GM19455 (cell line): ENCODE results near the gene CD44.
"Not testable (repeated sequence)": the region's sequence is repeated elsewhere in the genome, so short reads cannot be mapped to it uniquely, and the experiment has no call there.

Source experiments
- ATAC-seq: cut with Tn5 transposase; IDR thresholded peaks from one replicate; pipeline ENCODE4 v1.9.1; 2021; ENCODE audit not compliant: unreplicated experiment

The CD44 gene

DNA sequence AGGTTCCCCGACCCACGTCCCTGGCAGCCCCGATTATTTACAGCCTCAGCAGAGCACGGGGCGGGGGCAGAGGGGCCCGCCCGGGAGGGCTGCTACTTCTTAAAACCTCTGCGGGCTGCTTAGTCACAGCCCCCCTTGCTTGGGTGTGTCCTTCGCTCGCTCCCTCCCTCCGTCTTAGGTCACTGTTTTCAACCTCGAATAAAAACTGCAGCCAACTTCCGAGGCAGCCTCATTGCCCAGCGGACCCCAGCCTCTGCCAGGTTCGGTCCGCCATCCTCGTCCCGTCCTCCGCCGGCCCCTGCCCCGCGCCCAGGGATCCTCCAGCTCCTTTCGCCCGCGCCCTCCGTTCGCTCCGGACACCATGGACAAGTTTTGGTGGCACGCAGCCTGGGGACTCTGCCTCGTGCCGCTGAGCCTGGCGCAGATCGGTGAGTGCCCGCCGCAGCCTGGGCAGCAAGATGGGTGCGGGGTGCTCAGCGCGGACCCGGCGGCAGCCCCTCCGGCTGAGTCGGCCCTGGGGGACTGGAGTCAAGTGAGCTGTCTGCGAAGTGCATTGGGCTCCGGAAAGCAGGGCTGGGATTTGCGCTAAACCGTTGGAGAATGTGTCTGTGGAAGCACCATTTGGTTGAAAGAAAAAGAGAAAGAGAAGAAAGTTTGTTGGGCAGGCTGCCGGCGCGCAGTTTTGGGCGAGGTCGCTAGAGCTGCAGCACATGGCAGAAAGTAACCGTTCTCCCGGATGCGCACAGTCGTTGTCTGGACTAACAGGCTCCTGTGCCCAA is at the start of gene CD44:
TSS of gene CD44 (plus strand) at position 229 of the 779 bp plus-strand sequence. CDS start at position 362, 133 bp downstream.
- ATAC-seq: peak; percentile 37

DNA sequence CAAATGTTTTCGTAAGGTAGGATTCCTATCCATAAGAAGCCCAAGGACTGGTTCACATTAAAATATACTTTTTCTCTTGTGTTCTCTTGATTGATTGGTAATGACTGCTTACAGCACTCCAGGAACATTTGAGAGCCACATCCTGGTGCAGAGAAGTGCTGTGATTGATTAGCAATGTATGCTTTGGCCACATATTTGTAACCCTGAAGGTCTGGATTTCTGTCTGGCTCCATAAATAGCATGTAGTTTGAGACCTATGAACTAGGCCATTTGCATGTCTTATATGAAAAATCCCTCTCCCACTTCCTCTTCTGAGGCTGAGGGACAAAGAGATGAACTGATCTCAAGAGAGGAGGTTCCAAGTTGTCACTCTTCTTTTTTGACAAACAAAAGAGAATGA is 49.3 kb upstream of the CD44 start:
- peak; percentile 54 for ATAC-seq

DNA sequence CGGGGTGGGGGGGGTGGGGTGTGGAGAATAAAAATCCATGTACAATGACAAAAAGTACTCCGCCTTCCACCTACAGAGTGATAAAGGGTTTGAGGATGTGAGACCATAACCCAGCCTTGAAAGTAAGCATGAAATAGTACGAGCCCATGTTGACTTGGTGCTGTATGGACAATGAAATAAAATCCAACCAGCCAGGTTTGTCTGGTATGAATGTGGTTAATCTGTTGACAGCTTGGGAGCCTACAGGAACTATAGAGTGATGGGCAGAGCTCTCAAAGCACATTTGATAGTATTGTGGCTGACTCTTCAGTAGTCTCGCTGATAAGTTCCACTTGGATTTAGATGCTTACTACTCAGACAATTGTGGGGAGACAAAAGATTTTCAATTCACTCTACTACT is 48.8 kb upstream of the CD44 start:
- ATAC-seq: no peak

DNA sequence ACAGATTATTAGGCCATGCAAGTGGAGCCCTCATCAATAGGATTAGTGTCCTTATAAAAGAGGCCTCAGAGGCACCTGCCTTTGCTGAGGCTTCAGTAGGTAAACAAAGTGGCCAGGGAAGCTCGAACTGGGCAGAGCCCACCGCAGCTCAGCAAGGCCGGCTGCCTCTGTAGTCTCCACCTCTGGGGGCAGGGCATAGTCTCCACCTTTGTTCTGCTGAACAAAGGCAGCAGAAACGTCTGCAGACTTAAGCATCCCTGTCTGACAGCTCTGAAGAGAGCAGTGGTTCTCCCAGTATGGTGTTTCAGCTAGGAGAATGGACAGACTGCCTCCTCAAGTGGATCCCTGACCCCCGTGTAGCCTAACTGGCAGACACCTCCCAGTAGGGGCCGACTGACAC is 48.0 kb upstream of the CD44 start:
- ATAC-seq: not testable (repeated sequence)

DNA sequence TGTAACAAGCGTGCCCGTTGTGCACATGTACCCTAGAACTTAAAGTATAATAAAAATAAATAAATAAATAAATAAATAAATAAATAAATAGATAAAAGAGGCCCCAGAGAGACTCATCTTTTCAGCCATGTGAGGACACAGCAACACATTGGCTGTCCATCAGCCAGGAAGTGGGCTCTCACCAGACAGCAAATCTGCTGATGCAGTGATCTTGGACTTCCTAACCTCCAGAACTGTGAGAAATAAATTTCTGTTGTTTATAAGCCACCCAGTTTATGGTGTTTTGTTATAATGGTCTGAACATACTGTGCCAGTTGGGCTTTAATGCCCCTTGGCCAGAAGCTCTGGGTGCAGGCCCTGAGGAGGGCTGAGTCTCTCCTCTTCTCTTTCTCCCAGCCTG is 42.2 kb upstream of the CD44 start:
- ATAC-seq: no peak

DNA sequence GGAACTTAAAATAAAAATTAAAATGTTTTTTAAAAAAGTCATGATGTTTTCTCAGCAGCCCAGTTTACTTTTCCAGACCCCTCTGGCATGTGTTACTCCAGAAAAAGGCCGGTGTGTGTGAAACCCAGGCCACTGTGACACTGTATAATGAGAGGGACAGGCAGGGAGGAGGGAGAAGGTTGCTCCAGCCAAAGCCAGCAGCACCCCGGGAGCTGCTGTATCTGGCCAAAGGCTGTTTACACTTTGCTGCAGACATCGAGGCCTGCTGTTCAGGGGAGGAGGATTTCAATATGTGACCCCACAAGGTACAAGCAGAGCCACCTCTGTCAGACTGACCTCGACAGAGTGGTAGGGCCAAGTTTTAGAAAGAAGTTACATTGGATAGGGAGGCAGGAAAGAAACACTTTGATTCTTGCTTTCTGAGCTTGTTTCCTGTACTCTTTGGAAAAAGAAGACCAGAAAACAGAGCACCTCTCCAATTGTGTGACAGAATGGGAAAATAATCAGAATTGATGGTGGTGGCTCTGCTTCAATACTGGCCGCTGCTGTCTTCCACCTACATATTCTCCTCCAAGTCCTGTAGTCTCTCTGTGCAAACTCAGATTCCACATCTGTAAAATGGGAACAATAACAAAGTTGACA is 41.0 kb upstream of the CD44 start:
- no peak for ATAC-seq

DNA sequence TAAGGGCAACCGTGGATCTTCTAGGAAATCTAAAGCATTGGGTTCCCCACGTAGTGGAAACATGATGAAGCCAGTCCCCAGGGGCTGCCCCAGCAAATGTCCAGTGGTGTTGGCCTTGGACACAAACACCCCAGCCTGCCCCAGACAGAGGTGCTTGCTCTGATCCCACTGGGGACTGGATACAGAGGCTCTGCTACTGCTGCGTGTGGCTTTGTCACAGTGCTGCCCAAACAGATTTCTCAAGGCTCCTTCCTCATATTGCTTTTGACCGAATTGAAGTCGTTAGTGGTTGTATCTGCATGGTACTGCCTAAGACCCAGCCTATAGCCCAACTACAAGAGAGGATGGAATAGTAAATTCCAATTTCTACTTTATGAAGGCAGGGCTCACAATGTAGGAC is 40.1 kb upstream of the CD44 start:
- no peak for ATAC-seq

DNA sequence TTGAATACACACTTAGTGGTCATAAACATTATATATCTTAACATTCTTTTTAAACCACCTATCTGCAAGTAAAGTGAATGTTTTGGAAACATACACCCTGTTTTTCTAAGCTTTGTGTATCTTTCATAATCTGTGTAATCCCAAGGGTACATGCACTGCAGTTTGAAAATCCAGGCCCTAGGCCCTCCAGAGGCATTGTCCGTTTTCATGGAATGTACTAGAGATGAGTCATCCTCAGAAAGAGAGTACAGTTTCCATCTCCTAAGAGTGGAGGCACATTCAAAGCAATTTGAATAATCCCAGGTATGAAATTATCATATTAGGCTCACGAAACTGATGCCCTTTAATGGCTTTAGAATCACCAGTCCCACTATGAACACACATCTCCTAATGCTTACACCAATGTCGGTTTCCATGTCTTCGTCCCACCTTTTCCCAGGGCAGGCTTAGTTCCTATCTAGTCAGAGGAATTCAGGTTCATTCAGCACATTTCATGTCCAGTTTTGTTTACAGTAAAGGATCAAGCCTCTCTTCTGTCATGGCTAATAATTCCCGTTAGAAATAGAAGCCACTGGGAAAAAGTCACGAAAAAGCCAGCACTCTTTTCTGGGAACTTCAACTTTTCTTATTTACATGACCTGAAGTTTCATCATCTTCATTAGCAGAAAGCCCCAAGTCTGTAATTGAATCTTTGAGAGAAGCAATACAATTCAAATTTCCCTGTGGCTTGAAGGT is 39.5 kb upstream of the CD44 start:
- no peak for ATAC-seq

DNA sequence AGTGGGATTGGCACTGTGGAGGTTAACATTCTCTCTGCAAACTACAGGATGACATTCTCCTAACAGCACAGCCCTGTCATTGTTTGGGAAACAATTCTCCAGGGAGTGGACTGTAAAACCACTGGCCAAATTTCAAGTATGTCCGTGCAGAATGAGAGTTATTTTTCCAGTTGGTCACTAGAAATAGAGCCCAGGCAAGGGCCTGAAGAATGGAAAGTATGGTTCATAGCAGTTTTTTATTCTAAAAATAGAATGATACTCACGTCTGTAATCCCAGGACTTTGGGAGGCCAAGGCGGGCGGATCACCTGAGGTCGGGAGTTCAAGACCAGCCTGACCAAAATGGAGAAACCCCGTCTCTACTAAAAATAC is 39.0 kb upstream of the CD44 start:
- ATAC-seq: no peak

DNA sequence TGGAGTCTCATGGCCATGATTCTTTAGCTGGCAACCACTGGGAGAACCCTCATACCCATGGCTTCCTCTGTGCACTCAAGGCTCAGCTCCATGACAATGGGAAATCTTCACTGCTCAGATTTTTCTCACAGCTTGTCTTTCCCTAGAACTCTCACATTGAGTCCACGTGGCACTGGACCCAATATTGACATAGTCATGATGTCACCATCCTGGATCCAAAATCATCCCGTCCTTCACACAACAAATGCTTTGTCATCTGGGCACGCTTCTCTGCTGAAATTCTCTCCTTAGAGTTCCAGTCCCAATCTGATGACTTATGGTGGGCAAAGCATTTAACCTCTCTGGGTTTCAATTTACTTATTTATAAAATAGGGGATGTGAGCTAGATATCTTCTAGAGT is 37.7 kb upstream of the CD44 start:
- no peak for ATAC-seq

DNA sequence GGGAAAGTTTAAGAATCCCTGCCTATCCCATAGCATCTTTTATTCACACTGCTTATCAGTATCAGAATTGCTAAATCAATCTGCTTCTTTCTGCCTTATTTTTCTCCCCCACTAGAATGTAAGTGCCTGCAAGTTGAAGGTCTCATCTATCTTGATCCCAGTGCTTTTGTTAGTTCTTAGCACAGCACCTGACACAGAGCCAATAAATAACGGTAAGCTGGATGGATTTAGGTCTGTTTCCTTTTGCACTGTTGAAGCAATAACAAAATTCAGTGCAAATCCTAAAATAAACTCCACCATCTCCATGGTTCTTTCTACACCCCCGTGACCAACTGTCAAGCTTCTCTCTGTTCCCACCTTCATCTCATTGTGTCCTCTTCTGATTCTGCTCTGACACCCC is 36.7 kb upstream of the CD44 start:
- ATAC-seq: no peak

DNA sequence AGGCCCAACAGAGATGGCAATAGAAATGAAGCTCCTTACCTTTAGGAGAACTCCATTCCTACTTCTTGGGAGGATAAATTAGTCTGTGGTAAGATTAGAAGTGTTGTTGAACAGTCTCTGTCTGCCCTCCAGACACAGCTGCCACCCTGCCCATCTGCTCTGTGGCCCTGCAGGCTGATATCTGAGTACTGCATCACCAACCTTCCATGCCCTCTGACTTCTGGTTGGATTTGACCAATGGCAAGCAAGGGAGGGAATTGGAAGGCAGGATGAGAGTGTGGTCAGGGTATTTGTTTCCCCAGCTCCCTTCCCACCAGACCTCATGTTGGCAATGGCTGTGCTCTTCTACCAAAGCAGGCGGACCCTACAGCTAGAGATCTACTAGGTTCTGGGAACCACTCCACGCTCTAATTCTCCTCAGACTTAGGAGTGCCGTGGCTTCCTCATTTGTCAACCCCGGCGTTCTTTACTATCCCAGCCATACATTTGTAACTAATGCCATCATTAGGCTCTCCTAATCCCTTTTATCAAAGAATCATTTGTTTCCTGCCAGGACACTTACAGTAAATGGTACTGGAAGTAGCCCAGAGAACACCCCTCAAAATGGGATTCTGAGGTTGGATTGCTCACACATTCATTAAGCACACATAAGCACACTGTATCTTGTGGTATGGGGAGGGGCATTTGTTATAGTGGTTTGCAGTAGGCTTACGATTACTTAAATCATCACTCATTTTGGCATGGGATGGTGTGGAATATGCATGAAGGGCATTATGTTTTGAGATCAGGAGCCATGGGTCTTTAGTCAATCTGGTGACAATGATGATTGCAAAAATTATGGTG is 35.4 kb upstream of the CD44 start:
- no peak for ATAC-seq

DNA sequence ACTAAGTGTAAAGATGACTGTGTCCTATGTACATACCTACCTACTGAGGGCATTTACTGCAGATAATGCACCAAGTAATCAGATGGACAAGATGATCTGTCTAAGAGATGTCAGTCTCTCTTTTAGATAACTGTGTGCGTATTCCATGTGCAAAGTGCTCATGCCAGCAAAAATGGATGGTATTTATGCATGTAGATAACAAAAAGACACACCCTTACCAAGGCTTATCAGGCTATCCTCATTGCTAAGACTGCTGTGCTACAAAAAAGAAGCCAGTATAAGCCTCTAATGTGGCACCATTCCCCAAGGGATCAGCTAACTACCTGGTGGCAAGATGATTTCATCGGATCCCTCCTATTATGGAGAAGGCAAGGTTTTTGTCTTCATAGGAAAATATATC is 34.3 kb upstream of the CD44 start:
- ATAC-seq: no peak

DNA sequence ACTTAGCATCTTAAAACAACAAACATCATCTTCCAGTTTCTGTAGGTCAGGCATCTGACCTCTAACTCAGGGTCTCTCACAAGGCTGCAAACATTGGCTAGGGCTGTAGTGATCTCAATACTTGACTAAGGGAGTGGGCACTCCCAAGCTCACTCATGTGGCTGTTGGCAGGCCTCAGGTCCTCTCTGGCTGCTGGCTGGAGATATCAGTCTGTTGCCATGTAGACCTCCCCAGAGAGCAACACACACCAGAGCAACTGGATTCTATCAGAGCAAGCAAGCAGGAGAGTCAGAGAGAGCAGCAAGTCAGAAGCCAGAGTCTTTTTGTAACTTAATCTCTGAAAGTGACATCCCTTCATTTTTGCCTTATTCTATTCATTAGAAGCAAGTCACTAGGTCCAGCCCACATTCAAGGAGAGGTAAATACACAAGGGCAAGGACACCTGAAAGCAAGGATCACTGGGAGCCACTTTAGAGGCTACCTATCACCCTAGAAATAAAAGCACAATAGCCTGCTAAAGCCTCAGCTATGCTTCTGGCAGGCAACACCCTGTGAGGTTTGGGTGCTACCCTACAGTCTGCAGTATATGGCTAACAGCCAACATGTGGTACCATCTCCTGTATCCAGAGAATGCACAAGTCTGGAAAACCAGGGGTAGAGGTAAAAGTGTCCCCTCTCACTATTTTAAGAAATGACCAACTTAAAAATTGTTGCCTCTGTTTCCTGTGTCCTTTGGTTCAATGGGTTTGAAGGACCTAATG is 33.5 kb upstream of the CD44 start:
- ATAC-seq: no peak

DNA sequence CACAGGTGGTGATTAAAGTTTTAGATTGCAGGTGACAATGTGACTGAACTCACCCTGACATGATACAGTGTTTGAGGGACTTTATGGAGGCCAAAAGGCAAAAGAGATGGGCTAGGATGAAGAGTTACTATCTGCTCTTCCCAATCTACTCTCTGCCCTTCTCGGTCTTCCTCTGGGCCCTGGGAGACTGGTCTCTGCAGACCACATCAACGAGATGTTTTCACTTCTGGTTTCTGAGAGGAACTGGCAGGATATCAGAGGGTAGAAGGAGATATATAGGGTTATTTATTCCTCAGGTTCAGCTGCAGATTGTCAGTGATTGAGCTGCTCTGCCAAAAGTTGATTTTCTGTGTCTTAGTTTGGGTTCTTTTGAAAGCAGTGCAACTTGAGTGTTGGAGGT is 32.4 kb upstream of the CD44 start:
- ATAC-seq: no peak

DNA sequence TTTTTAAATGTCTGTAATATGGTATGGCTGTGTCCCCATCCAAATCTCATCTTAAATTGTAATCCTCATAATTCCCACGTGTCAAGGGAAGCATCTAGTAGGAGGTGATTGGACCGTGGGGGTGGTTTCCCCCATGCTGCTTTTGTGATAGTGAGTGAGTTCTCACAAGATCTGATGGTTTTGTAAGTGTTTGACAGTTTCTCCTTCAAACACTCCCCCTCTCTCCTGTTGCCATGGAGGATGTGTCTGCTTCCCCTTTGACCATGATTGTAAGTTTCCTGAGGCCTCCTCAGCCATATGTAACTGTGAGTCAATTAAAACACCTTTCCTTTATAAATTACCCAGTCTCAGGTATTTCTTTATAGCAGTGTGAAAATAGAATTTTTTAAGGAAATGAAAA is 31.1 kb upstream of the CD44 start:
- ATAC-seq: no peak

DNA sequence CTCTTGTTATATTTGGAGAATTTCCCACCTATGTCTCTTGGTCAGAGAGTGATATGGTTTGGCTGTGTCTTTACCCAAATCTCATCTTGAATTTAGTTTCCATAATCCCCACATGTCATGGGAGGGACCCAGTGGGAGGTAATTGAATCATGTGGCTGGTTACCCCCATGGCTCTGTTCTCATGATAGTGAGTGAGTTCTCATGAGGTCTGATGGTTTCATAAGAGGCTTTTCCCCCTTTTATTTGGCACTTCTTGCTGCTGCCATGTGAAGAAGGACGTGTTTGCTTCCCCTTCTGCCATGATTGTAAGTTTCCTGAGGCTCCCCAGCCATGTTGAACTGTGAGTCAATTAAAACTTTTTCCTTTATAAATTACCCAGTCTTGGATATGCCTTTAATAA is 30.6 kb upstream of the CD44 start:
- ATAC-seq: not testable (repeated sequence)

DNA sequence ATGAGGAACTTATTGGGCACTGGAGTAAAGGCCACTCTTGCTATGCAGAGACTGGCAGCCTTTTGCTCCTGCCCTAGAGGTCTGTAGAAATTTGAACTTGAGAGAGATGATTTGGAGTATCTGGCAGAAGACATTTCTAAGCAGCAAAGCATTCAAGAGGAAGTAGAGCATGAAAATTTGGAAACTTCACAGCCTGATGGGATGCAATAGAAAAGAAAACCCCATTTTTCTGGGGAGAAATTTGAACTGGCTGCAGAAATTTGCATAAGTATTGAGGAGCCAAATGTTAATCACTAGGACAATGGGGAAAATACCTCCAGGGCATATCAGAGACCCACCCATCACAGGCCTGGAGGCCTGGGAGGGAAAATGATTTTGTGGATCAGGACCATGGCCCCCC is 29.9 kb upstream of the CD44 start:
- no peak for ATAC-seq

DNA sequence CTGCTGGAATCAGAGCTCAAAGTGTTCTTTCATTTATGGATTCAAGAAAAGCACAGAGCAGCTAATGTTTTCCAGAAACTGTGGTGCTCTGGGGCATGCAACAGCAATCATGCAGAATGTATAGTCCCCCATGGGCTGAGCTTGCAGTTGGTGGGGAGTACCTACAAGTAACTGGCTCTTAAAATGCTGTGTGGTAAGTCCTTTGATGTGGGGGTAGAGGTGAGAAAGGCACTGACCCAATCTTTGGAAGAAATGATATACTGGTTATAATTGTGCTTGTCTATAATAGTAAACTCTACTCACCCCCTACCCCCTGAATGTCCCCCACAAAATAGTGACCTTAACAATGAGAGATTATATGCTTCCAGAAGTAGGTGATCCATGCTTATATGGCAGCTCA is 29.1 kb upstream of the CD44 start:
- ATAC-seq: no peak
